Kidney capillary endothelial cell (primary cell): ENCODE data around the gene ACTG1.

ENCODE experiments used
- DNase-seq: peaks from one replicate; pipeline ENCODE4 v3.0.0-alpha.2; 2018; ENCODE audit warnings: low spot score

Gene ACTG1

DNA sequence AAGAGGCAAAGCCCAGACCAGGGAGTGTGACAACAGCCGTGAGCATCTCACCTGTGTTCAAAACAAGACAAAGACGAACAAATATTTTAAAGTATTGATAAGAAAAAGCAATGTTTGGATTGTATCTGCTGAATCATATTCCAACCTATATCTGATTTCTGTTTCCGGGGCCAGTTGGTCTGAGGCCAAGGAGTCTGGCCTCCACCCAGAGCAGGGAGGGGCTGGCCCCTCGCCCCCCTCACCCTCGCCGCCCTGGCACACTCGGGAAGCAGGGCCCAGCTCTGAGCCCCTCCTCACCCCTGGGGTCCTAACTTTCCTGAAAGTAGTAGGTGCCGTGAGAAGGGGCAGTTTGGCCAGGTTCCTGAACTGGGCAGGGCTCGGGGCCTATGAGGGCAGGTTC is 48.0 kb downstream of the ACTG1 start:
- DNase-seq: no peak

- DNase-seq: no peak
Measured at GRCh38 chr17:81463506-81463905, 49.1 kb downstream of the ACTG1 start.

- DNase-seq: no peak
Measured at GRCh38 chr17:81462506-81463125, 50.0 kb downstream of the ACTG1 start.

DNA sequence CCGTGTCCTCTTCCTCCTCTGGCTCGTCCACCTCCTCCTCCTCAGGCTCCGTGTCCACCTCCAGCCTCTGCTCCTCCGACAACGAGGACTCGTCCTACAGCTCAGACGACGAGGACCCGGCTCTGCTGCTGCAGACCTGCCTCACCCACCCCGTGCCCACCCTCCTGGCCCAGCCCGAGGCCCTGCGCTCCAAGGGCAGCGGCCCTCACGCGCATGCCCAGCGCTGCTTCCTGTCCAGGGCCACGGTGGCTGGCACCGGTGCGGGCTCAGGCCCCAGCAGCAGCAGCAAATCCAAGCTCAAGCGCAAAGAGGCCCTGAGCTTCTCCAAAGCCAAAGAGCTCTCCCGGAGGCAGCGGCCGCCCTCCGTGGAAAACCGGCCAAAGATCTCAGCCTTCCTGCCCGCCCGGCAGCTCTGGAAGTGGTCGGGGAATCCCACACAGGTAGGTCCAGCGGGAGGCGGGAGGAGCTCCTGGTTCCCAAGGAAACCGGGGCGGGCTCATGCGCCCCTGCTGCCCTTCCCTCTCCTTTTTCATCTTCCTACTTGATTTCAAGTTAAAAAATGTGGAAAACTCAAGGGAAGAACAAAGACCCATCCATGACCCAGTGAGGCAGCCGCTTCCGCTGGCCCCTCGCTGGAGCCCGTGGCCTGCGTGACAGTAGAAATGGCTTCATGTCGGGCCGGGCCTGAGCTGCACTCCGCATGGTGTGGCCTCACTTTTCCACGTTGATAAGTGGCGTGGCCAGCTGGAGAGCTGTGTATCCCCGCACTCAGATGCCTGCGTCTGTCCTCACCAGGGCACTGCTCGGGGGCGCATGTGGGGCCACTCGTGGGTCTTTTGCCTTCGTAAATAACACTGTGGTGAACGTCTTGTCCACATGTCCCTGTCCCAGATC is 50.7 kb downstream of the ACTG1 start:
- DNase-seq: no peak

- DNase-seq: no peak
Measured at GRCh38 chr17:81460856-81461460, 51.6 kb downstream of the ACTG1 start.
